22Rv1 (cell line): ENCODE measurements around the gene LRRC3B.

Source experiments
- H3K27ac ChIP-seq: fragments of 450-650 bp; 2 replicates; pipeline ENCODE4 v1.5.1; 2017
- ZFX ChIP-seq: fragments of 450-650 bp; IDR thresholded peaks from 2 replicates; pipeline ENCODE4 v1.6.1; 2017; ENCODE audit warnings: antibody characterized with exemption, borderline replicate concordance
- TF ChIP-seq, protein P1 (sequence below): fragments of 450-650 bp; IDR thresholded peaks from 2 replicates; pipeline ENCODE4 v1.5.1; 2017; ENCODE audit warnings: mild to moderate bottlenecking

The LRRC3B gene

DNA sequence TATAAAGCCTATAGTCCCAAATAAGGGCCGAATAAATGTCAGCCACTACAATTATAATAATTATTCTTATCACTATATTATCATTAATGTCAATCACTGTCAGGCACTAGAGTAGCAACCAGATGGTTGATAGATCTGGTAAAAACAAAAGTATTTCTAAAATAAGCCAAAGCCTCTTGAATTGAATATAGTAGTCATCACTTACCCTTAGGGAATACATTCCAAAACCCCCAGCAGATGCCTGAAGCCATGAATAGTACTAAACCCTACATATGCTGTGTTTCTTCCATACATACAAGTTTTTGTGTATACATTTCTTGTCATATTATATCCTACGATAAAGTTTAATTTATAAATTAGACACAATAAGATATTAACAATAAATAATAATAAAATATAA, 59.1 kb downstream of the LRRC3B start:
- TF ChIP-seq, protein P1, sequence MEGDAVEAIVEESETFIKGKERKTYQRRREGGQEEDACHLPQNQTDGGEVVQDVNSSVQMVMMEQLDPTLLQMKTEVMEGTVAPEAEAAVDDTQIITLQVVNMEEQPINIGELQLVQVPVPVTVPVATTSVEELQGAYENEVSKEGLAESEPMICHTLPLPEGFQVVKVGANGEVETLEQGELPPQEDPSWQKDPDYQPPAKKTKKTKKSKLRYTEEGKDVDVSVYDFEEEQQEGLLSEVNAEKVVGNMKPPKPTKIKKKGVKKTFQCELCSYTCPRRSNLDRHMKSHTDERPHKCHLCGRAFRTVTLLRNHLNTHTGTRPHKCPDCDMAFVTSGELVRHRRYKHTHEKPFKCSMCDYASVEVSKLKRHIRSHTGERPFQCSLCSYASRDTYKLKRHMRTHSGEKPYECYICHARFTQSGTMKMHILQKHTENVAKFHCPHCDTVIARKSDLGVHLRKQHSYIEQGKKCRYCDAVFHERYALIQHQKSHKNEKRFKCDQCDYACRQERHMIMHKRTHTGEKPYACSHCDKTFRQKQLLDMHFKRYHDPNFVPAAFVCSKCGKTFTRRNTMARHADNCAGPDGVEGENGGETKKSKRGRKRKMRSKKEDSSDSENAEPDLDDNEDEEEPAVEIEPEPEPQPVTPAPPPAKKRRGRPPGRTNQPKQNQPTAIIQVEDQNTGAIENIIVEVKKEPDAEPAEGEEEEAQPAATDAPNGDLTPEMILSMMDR: no peak
- H3K27ac ChIP-seq: no peak overlapping the region

DNA sequence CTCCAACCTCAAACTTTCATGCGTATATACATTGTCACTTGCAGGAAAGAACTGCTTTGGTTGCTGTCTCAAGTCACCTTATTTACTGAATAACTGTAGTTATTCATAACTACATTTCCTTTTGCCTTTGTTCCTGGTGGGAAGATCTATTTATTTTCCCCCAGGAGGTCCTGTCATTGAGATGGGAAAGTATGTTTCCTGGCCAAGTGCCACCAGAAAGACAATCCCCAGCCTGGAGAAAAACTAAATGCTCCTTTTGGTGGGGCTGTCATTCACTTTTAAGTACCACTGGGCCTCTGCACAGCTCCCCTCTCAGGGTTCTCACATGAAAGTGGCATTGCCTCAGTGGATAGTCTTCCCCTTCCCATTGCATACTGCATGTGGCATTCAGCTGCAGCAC, 59.8 kb downstream of the LRRC3B start:
- no peak overlapping the region for H3K27ac ChIP-seq
- TF ChIP-seq ZFX: no peak
- TF ChIP-seq, protein P1: no peak

DNA sequence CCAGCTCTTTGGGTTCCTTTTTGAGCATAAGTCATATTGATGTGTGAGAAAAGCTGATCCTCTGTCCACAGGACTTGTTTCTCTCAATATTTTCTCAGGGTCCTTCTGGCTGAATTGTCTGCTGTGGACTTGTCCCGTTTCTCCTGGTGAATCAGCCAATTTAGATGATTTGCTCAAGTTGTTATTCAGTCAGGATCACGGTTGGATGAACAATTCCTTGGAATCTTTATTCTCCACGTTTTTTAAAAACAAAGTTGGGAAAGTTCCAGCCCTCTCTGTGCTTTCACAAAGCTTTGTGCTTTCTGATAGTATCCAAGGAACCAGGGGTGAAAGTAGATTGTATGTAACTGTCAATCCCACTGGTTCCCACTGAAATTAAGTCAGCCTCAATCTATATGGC, 61.3 kb downstream of the LRRC3B start:
- H3K27ac ChIP-seq: no peak overlapping the region
- TF ChIP-seq, protein P1: no peak
- TF ChIP-seq ZFX: no peak

DNA sequence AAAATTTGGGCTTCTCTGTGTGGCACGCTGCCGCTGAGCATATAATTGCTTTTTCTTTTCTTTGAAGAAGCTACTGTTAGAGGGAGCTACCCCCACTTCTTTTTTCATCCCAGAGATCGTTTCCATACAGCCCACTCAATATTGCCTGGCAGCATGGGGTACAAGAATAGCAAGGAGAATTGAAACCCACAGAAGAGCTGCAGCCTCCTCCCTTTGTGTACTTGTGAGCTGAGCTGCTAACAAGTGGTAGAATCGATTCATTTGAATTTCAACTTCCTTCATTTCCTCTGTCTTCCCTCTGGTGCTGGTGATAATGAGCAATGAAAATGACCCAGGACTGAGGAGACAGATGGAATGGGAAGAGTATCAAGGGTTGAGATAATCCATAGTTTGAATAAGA, 64.9 kb downstream of the LRRC3B start:
- no peak for TF ChIP-seq ZFX
- TF ChIP-seq, protein P1: no peak

DNA sequence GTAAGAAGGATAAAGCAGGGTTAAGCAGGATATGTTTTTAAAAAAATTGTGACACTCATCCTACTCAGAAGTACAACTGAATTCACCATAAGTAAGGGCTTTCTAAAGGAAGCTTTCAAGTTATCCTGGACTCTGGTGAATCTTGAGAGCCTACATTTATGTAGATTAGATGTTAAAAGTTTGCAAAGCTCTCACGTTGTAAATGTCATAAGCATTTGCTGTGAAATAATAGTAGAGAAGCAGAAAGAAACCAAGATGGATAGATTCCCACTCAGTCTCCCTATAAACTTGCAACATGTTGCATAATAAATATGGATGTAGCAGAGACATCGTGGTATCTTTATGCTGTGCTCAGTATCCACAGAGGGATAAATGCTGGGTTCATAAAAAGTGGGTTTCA, 77.0 kb downstream of the LRRC3B start:
- H3K27ac ChIP-seq: no peak overlapping the region
- TF ChIP-seq ZFX: no peak
- TF ChIP-seq, protein P1: no peak

More for the DNA sequence above, 64.9 kb downstream of the LRRC3B start:
- H3K27ac ChIP-seq: no peak overlapping the region

DNA sequence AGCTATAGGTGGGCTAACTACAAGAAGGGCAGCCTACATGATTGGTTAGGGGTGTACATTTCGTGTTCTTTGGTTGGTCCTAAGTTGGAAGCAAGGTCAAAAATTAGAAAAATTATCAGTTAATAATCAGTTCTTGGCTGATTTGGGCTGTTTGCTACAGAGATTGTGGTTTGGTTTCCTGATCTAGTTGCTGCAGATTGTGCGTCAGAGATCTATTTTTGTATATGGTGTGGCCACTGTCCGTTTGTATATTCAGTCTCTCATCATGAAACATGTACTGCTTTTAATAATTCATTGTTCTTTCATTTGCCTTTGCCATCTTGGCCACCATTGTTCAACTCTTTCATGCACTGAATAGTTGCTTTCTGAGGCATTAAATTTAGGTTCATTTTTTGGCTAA, 80.9 kb downstream of the LRRC3B start:
- H3K27ac ChIP-seq: no peak overlapping the region
- no peak for TF ChIP-seq ZFX
- TF ChIP-seq, protein P1: no peak

DNA sequence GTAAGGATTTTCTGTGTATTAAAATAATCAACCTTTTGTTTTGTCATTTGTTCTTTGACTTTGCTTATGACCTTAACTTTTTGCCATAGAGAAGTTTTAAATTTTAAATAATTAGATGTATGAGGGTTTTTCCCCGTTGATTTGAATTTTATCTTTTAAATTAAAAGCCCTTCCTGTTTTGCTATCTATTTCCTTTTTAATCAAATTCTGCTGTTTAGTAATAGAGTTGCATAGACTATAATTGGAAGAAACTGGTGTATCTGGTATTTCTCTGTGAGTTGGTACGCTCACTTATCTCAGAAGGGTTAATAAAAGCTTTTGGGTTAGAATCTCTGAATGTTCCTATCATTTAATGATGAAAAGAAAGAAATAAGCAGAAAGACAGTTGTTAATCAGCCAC, 82.2 kb downstream of the LRRC3B start:
- H3K27ac ChIP-seq: no peak overlapping the region
- TF ChIP-seq ZFX: no peak
- TF ChIP-seq, protein P1: no peak
